GM23338 (cell line): ENCODE results near the gene FAM13A.

Experiments used
- CREB1 ChIP-seq: fragments of 250-450 bp; sonication (Bioruptor Pico); IDR thresholded peaks from 2 replicates; pipeline ENCODE4 v1.5.0; 2020; ENCODE audit warnings: low read depth, mild to moderate bottlenecking, moderate library complexity
- POLR2AphosphoS5 ChIP-seq: IDR thresholded peaks from 2 replicates; pipeline ENCODE4 v1.6.1; 2016; ENCODE audit warnings: antibody characterized with exemption, low read depth
- TF ChIP-seq, protein P1 (sequence below), 2 experiments: fragments of 200-600 bp in 1 of 2; sonication (generic) in 1 of 2; conservative IDR thresholded peaks; 2 replicates each; pipeline versions ENCODE4 v1.5.1 to v1.6.1; 2016 to 2017; ENCODE audit warnings: antibody characterized with exemption in 2 of 2, low read depth in 2 of 2, mild to moderate bottlenecking in 2 of 2, moderate library complexity in 1 of 2
- TF ChIP-seq, protein P2 (sequence below): IDR thresholded peaks from one replicate; pipeline ENCODE4 v1.6.1; 2018; ENCODE audit warnings: antibody characterized with exemption; ENCODE audit not compliant: unreplicated experiment

DNA sequence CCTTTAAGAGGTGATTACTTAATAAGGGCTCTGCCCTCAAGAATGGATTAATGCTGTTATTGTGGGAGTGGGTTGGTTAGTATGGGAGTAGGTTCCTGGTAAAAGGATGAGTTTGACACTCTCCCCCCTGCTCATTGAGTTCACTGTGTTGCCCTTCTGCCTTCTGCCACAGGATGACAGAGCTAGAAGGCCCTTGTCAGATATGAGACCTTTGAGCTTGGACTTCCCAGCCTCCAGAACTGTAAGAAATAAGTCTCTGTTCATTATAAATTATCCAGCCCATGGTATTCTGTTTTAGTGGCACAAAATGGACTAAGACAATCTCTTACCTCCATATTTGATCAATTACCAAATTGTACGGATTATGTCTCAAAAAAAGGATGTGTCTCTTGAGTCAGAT lies 245.1 kb downstream of the FAM13A start:
- TF ChIP-seq, protein P1, sequence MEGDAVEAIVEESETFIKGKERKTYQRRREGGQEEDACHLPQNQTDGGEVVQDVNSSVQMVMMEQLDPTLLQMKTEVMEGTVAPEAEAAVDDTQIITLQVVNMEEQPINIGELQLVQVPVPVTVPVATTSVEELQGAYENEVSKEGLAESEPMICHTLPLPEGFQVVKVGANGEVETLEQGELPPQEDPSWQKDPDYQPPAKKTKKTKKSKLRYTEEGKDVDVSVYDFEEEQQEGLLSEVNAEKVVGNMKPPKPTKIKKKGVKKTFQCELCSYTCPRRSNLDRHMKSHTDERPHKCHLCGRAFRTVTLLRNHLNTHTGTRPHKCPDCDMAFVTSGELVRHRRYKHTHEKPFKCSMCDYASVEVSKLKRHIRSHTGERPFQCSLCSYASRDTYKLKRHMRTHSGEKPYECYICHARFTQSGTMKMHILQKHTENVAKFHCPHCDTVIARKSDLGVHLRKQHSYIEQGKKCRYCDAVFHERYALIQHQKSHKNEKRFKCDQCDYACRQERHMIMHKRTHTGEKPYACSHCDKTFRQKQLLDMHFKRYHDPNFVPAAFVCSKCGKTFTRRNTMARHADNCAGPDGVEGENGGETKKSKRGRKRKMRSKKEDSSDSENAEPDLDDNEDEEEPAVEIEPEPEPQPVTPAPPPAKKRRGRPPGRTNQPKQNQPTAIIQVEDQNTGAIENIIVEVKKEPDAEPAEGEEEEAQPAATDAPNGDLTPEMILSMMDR (conservative IDR thresholded peaks at IDR 0.05; ENCODE audit: low read depth in 2 of 2), result no peak
- TF ChIP-seq, protein P2, sequence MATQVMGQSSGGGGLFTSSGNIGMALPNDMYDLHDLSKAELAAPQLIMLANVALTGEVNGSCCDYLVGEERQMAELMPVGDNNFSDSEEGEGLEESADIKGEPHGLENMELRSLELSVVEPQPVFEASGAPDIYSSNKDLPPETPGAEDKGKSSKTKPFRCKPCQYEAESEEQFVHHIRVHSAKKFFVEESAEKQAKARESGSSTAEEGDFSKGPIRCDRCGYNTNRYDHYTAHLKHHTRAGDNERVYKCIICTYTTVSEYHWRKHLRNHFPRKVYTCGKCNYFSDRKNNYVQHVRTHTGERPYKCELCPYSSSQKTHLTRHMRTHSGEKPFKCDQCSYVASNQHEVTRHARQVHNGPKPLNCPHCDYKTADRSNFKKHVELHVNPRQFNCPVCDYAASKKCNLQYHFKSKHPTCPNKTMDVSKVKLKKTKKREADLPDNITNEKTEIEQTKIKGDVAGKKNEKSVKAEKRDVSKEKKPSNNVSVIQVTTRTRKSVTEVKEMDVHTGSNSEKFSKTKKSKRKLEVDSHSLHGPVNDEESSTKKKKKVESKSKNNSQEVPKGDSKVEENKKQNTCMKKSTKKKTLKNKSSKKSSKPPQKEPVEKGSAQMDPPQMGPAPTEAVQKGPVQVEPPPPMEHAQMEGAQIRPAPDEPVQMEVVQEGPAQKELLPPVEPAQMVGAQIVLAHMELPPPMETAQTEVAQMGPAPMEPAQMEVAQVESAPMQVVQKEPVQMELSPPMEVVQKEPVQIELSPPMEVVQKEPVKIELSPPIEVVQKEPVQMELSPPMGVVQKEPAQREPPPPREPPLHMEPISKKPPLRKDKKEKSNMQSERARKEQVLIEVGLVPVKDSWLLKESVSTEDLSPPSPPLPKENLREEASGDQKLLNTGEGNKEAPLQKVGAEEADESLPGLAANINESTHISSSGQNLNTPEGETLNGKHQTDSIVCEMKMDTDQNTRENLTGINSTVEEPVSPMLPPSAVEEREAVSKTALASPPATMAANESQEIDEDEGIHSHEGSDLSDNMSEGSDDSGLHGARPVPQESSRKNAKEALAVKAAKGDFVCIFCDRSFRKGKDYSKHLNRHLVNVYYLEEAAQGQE, result no peak
- TF ChIP-seq CREB1 (CRISPR knock-in tag), result no peak
- no peak for TF ChIP-seq POLR2AphosphoS5
